HG03064 (cell line): Measurements from ENCODE around the gene SEC14L6.

Experiments used
- ATAC-seq: cut with Tn5 transposase; IDR thresholded peaks from one replicate; pipeline ENCODE4 v1.9.1; 2021; ENCODE audit warnings: low read depth; ENCODE audit not compliant: unreplicated experiment

SEC14L6 gene

GRCh38 chr22:30538280-30538679 lies 8.3 kb downstream of the SEC14L6 start:
- no peak for ATAC-seq

DNA sequence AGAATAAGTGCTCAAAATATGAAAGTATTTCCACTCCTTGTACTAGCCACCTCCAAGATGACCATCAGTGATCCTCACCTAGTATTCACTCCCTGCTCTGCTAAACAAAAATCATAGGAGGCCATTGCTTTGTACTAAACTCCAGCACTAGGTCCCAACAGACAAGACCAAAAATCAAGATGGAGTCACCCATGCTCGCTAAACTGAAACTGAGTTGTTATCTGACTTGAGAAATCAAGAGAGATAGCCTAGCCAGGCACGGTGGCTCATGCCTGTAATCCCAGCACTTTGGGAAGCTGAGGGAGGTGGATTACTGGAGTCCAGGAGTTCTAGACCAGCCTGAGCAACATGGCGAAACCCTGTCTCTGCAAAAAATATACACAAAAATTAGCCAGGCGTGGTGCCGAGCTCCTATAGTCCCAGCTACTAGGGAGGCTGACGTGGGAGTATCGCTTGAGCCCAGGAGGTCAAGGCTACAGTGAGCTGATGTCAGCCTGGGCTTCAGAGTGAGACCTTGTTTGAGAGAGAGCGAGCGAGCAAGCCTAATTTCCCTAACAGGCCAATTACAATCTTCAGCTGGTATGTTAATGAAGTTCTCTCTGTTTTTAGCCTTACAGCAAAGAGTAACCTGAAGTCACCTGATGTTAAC lies 9.3 kb downstream of the SEC14L6 start:
- ATAC-seq, result no peak

DNA sequence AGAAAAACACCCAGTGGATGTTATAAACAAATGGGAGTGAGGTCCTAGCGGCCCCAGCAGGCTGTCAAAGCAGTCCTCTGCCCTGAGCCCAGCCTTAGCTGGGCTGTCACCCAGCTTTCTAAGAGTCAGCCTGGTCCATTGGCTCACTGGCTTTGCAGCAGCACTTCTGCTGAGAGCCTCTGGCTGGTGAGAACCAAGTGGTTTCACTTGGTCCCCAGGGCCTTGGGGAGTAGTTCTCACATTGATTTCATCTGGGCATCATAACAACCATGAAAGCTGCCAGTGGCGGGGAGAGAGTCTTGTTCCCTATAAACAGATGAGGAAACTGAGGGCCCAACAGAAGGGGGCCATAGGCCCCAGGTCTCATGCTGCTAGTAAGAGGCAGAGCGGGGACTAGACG lies 11.4 kb downstream of the SEC14L6 start:
- no peak for ATAC-seq

DNA sequence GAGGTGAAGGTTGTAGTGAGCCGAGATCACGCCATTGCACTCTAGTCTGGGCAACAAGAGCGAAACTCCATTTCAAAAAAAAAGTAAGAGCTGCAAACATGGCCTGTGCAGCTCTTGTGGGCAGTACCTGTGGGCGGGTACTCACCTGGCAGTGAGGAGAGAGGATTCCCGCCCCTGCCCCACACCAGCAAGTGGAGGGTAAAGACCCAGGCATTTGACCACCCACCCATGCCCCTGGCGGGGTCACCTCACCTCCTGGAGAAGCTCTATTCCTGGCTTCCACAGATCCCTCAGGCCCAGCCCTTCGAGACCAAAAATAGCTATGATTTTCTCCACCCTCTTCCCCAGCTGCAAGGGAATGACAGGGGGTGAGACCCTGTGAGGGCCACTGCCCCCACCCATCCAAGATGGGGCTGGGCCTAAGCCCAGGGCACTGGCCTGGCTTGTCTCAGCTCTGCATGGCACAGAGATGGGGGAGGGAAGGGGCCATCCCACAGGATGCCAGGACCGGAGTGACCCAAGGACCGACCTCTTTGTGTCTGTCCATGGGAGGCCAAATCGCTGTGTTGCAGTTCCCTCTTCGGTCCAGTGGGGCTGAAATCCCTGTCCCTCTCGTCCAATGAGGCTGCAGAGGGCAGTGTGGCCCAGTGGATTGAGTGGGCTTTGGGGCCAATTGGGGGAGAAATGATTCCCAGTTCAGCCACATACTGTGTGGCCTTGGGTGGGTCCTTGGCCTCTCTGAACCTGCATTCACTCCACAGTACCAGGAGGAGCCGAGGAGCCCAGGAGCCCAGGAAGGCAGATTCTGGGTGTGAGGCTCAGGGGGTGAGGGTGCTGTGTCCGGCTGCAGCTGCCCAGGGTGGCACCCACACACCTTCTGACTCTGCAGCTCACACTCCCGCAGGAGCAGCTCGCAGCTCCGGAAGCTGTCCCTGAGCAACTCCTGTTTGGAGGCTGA lies 14.6 kb downstream of the SEC14L6 start:
- ATAC-seq, result no peak

DNA sequence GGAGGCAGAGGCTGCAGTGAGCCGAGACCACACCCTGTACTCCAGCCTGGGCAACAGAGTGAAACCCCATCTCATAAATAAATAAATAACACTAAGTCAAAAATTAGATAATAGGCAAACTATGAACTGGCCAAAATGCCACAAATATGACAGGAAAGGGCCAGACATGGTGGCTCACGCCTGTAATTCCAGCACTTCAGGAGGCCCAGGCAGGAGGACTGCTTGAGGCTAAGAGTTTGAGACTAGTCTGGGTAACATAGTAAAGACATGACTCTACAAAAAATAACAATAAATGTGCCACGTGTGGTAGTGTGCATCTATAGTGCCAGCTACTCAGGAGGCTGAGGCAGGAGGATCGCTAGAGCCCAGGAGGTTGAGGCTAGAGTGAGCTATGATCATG lies 19.9 kb downstream of the SEC14L6 start:
- ATAC-seq, result no peak

DNA sequence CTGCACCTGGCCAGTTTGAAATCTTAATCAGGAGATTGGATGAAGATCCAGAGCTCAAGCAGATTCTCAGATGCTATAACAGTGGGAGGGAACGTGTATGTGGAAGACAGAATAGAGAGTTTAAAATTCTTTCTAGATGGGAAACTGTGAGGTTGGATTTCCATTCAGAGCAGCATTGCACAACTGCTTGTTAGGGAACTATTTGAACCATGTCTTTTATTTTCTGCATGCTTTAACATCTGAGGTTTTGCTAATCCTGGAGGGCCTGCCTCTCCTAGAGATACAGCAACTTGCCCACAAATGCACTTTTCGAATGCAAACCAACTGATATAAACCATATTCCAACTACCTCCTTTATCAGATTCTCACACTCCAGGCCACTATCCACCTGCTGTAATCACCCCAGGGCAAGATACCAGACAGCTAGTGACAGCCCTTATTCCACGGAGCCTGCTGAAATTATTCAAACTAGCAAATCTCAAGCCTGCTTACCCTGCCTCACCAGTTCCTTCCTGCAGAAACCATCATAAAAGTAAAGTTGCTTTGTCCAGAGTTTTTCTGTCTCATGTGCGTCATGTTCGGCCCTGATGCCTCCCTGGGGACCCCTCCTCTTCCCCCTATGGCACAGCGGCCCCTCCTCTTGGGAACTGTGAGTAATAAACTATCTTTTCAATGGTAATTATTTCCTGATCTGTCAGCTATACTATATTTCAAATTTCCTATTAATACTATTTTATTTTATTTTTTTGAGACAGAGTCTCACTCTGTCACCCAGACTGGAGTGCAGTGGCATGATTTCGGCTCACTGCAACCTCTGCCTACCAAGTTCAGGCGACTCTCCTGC lies 22.7 kb downstream of the SEC14L6 start:
- ATAC-seq, result no peak

GRCh38 chr22:30521368-30522156 lies 25.0 kb downstream of the SEC14L6 start:
- no peak for ATAC-seq

DNA sequence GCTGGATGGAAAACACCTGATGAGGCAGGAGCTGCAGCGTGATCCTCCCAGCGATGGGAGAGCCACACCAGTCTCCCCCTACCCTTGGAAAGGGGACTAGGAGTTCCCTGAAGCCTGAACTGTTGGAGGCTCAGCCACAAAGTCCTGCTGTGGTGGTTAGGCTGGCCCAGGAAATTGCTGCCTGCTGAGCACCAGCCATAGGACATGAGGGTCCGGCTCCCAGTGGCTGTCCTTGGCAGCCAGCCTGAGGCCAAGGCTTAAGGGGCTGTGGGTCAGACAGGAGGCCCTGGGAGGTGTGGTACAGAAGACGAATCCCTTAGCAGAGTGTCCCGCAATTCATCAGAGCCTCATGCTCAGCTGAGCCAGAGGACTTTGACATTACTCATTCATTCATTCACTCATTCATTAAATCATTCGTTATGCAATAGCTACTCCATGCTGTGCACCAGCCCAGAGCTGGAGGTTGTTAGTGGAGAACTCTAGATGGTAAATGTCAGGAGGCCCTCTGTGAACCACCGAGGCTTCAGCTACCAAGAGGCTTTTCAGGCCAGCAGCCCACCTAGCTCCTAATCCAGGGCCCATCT lies 26.6 kb downstream of the SEC14L6 start:
- ATAC-seq, result no peak

DNA sequence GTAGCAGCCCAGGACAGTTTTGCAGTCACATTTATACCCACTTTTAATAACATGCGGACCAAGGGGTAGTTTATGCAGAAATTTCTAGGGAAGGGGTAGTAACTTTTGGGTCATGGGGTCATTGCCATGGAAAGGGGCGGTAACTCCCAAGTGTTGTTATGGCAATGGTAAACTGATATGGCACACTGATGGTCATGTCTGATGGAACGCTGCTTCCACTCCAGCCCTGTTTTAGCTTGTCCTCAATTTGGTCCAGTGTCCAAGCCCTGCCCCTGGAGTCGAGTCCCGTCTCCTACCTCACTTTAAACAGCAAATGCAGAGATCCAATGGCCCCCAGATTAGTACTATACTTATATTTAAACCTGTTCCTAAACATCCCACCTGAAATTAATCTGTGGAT lies 29.8 kb downstream of the SEC14L6 start:
- no peak for ATAC-seq

- no peak for ATAC-seq
Observed at GRCh38 chr22:30516273-30516672, 30.3 kb downstream of the SEC14L6 start.

DNA sequence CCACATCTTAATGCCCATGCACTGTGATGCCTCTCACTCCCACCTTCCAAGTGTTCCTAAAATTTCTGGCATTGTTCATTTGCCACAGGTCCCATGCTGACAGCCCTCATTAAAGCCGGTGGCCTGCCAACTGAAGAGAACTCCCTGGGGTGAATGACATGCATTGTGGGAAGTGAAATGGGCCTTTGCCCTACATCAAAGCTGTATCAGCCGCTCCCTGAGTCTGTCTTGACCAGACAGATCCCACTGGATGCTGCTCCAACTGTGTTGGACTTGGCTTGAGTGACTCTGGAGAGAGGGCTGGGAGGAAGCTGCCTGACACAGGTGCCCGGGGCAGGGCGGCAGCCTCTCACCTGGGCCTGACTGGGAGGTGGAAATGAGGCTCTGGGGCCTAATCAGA lies 32.3 kb downstream of the SEC14L6 start:
- ATAC-seq, result no peak

GRCh38 chr22:30513462-30513861 lies 33.1 kb downstream of the SEC14L6 start:
- ATAC-seq, result no peak

GRCh38 chr22:30511911-30512310 lies 34.6 kb downstream of the SEC14L6 start:
- no peak for ATAC-seq

DNA sequence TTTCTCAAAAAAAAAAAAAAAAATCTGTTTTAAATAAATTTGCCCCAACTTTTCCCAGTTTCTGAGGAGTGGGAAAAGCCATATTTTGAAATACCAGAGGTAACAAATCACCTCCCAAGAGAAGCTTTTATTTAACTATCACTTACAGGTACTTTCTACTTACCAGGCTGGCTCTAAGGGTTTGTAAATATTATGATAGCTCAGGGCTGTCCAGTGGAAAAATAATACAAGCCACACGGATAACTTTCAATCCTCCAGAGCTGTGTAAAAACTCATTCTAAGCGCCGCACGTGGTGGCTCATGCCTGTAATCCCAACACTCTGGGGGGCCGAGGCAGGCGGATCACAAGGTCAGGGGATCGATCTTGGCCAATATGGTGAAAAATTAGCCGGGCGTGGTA lies 35.4 kb downstream of the SEC14L6 start:
- no peak for ATAC-seq

DNA sequence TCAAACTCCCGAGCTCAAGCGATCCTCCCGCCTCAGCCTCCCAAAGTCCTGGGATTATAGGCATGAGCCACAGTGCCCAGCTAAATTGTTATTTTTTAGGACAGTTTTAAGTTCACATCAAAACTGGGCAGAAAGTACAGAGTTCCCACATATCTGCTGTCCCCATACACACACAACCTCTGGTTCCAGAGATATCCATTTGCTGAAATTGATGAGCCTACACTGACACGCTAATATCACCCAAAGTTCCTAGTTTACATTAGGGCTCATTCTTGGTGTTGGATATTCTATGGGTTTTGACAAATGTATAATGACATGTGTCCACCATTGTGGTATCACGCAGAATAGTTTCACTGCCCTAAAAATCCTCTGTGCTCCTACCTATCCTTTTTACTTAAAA lies 38.3 kb downstream of the SEC14L6 start:
- ATAC-seq, result no peak

DNA sequence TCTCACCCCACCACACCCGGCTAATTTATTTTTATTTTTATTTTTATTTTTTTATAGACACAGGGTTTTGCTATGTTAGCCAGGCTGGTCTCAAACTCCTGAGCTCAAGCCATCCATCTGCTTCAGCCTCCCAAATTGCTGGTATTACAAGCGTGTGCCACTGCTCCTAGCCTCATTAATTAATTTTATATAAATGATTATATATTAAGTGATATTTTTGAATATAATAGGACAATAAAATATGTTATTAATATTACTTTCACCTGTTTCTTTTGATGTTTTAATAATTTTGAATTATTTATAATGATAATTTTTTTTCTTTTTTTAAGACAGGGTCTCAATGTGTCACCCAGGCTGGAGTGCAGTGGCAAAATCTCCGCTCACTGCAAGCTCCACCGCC lies 38.9 kb downstream of the SEC14L6 start:
- no peak for ATAC-seq

GRCh38 chr22:30506507-30506968 lies 40.0 kb downstream of the SEC14L6 start:
- ATAC-seq, result no peak

DNA sequence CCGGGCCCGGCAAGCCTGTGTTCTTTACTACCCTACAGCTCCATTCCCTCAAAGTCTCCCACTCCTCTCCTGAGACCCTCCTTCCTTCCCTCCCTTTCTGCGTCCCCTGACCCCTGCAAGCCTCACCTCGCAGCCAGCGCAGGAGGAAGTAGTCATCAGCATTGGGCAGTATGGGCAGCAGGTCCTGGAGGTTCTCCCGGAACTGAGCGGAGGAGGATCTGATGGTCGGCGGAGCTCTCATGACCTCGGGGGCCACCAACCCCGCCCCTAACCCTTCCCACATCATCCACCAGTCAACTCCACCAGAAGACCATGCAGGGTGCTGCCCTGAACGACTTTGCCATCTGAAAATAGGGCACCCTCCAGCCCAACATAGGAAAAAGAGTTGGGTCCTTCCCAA lies 43.0 kb downstream of the SEC14L6 start:
- ATAC-seq, result no peak

DNA sequence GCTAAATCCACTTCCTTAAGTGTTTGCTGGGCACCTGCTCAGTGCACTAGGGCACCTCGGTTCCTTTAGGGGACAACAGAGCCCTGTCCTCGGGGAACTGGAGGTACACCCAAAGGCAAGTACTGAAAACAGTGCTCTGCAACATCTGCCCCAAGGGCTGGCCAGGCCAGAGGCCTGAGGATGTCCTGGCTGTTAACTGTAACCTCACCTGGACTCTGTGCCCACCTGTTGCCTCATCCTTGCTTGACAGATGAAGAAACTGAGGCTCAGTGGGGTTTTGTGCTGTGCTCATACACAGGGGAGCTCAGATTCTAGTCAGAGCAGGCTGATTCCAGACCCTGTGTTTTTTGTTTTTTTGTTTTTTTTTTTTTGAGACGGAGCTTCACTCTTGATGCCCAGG lies 43.6 kb downstream of the SEC14L6 start:
- no peak for ATAC-seq

- ATAC-seq, result no peak
Observed at GRCh38 chr22:30502153-30502552, 44.4 kb downstream of the SEC14L6 start.
